CD4-positive, CD25-positive, alpha-beta regulatory T cell (primary cell): ENCODE data around the gene PPFIA4. TPM values are rescaled to one million over a fixed set of nuclear protein-coding genes. Genes with fewer than 3 reads are reported as not detected.

Experiments used
- ATAC-seq, 2 donors: fragments of 150-1000 bp; cut with Tn5 transposase; one replicate each; pipeline ENCODE4 v1.10.0; 2021; ENCODE audit warnings: low read depth in 2 of 2, moderate number of reproducible peaks in 2 of 2, moderate library complexity in 1 of 2
- DNase-seq, 3 donors: peaks; one replicate each; pipeline versions ENCODE4 v3.0.0 to v3.0.0-alpha.2; 2012 to 2022; ENCODE audit warnings: mixed read lengths in 1 of 3
- H3K27ac ChIP-seq: one replicate; pipeline ENCODE4 v1.7.0; 2013; ENCODE audit warnings: mild to moderate bottlenecking, low read length; ENCODE audit not compliant: insufficient read depth, poor library complexity, severe bottlenecking
- H3K27me3 ChIP-seq: one replicate; pipeline ENCODE4 v1.7.0; 2013; ENCODE audit warnings: low read length; ENCODE audit not compliant: control insufficient read depth, insufficient read depth
- H3K36me3 ChIP-seq: one replicate; pipeline ENCODE4 v1.7.0; 2013; ENCODE audit warnings: mild to moderate bottlenecking, low read length, moderate library complexity; ENCODE audit not compliant: control insufficient read depth, insufficient read depth
- H3K4me1 ChIP-seq: 2 replicates; pipeline ENCODE4 v1.7.0; 2013; ENCODE audit warnings: mild to moderate bottlenecking, low read length; ENCODE audit not compliant: insufficient read depth, control insufficient read depth, poor library complexity, severe bottlenecking
- H3K4me3 ChIP-seq: one replicate; pipeline ENCODE4 v1.7.0; 2013; ENCODE audit warnings: low read depth, mild to moderate bottlenecking, low read length, moderate library complexity
- H3K9me3 ChIP-seq, 2 experiments: 1 replicate in 1 of 2; 2 replicates in 1 of 2; pipeline ENCODE4 v1.7.0; 2013; ENCODE audit warnings: low read length in 2 of 2, mild to moderate bottlenecking in 1 of 2, moderate library complexity in 1 of 2; ENCODE audit not compliant: control insufficient read depth in 2 of 2
- H3K27ac Mint-ChIP-seq, 3 donors: one replicate each; pipeline ENCODE4 v1.8.0; 2020 to 2022; ENCODE audit warnings: mild to moderate bottlenecking in 3 of 3, mixed read lengths in 3 of 3, moderate library complexity in 2 of 3
- H3K27me3 Mint-ChIP-seq: one replicate; pipeline ENCODE4 v1.8.0; 2022; ENCODE audit warnings: mild to moderate bottlenecking, mixed read lengths
- H3K36me3 Mint-ChIP-seq: one replicate; pipeline ENCODE4 v1.8.0; 2020; ENCODE audit warnings: mixed read lengths
- H3K4me1 Mint-ChIP-seq, 4 donors: one replicate each; pipeline ENCODE4 v1.8.0; 2020 to 2022; ENCODE audit warnings: mixed read lengths in 4 of 4, mild to moderate bottlenecking in 1 of 4
- H3K4me3 Mint-ChIP-seq, 4 donors: one replicate each; pipeline ENCODE4 v1.8.0; 2020 to 2022; ENCODE audit warnings: mild to moderate bottlenecking in 4 of 4, mixed read lengths in 4 of 4, moderate library complexity in 3 of 4
- H3K9me3 Mint-ChIP-seq, 7 donors: one replicate each; pipeline ENCODE4 v1.8.0; 2020 to 2022; ENCODE audit warnings: mixed read lengths in 7 of 7, mild to moderate bottlenecking in 3 of 7, moderate library complexity in 2 of 7
- polyA plus RNA-seq, 4 donors: library from polyadenylated mRNA; unstranded; fragments of 300-500 nt; fragmentation: Illumina TruSeq; gene quantifications; one replicate each; pipeline ENCODE4 v1.2.3, GENCODE V29; 2021
- total RNA-seq: library from RNA; stranded (reverse); gene quantifications from one replicate; pipeline ENCODE4 v1.2.3, GENCODE V29; 2022

The PPFIA4 gene
- total and polyA plus RNA-seq, 5 donors from 2014 or later, result 0.96 TPM; not detected in 4

DNA sequence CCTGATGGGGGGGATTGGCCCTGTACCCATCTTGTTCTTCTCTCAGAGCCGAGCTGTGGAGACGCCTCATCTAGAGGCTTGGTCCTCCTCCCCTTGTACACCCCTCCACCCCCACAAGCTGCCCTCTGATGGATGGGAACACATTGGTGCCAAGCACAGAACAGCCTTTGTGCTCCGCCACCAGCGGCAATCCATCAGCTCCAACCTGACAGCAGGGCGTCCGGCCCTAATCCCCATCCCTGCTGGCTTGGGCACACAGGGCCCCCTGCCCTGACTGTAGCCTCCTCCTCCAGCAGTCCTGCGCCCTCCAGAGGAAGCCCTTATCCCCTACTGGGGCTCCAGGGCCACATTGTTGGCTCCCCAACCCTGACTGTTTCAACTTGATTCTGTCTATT, 63.4 kb downstream of the PPFIA4 start:
- Mint-ChIP-seq H3K27me3 (peaks cover 26% of the 10 kb centered on the region), H3K27ac (no peak overlapping the region), H3K4me3 (no peak overlapping the region), H3K36me3 (no peaks in the 10 kb centered on the region), H3K4me1 (no peaks in the 10 kb centered on the region), H3K9me3 (peaks cover 0 to 8% (median 3%) of the 10 kb centered on the region in 7 donors)
- ATAC-seq, result no peak
- DNase-seq, result no peak
- Histone ChIP-seq H3K36me3 (no peaks in the 10 kb centered on the region), H3K9me3 (peaks cover 0 to 5% of the 10 kb centered on the region in 2 experiments), H3K27me3 (no peaks in the 10 kb centered on the region), H3K4me1 (no peaks in the 10 kb centered on the region), H3K4me3 (no peak overlapping the region), H3K27ac (no peak overlapping the region)

DNA sequence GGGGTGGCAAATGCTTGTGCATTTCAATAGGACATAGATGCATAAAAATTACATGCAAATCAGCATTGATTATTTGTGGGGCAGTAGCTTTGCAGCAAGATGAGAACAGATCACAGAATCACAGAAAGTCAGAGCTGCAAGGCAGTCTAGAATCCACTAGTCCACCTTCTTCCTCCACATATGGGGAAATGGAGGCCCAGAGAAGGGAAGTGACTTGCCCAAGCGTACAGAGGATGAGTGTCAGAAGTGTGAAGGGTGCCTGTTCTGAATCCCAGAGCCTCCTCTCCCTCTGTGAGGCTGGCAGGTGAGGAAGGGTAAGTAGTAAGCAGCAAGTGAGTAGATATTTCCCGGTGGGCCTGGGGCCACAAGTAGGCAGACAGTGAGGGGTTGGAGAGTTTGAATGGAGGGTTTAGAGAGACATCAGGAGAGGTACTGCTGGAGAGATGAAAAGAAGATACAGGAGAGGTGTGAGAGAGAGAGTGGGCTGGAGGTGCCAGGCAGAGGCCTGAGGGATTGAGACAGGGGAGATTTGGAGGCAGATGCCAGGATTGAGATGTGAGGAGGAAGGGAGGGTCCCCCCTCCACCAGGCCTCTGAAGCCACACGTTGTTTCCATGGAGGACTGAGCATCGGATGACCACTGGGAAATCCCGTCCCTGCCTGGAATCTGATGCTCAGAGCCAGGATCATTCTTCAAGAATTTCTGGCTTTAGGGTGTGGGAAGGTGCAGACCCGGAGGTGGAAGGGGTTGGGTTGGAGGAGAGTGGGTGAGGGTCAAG, 64.3 kb downstream of the PPFIA4 start:
- Mint-ChIP-seq H3K9me3 (peaks cover 3 to 17% (median 10%) of the 10 kb centered on the region in 7 donors), H3K36me3 (no peaks in the 10 kb centered on the region), H3K27ac (no peak overlapping the region), H3K4me1 (no peaks in the 10 kb centered on the region), H3K4me3 (no peak overlapping the region), H3K27me3 (peaks cover 31% of the 10 kb centered on the region)
- no peak overlapping the region for H3K27ac ChIP-seq
- DNase-seq, result no peak
- H3K36me3 ChIP-seq, result no peaks in the 10 kb centered on the region
- H3K9me3 ChIP-seq, result peaks cover 9 to 14% of the 10 kb centered on the region in 2 experiments
- no peaks in the 10 kb centered on the region for H3K27me3 ChIP-seq
- H3K4me3 ChIP-seq, result no peak overlapping the region
- ATAC-seq, result no peak
- H3K4me1 ChIP-seq, result no peaks in the 10 kb centered on the region

DNA sequence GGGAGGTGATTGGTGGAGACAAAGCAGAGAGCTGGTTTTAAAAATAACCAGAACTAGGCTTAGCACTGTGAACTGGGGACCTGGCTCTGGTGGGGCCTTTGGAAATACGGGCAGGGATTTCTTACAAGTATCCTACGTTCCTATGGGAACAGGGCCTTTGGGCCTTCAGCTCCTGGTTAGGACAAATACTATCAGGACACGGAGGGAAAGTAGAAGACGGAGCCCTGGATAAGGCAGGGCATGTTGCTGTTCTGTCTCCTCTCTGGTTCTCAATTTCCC, 64.8 kb downstream of the PPFIA4 start:
- DNase-seq (no peak), ATAC-seq (no peak)
- Mint-ChIP-seq H3K36me3 (no peaks in the 10 kb centered on the region), H3K4me3 (no peak overlapping the region), H3K9me3 (peaks cover 3 to 22% (median 11%) of the 10 kb centered on the region in 7 donors), H3K4me1 (no peaks in the 10 kb centered on the region), H3K27me3 (peaks cover 31% of the 10 kb centered on the region), H3K27ac (no peak overlapping the region)
- Histone ChIP-seq H3K4me3 (no peak overlapping the region), H3K9me3 (peaks cover 13 to 16% of the 10 kb centered on the region in 2 experiments), H3K4me1 (no peaks in the 10 kb centered on the region), H3K36me3 (no peaks in the 10 kb centered on the region), H3K27ac (no peak overlapping the region), H3K27me3 (no peaks in the 10 kb centered on the region)

DNA sequence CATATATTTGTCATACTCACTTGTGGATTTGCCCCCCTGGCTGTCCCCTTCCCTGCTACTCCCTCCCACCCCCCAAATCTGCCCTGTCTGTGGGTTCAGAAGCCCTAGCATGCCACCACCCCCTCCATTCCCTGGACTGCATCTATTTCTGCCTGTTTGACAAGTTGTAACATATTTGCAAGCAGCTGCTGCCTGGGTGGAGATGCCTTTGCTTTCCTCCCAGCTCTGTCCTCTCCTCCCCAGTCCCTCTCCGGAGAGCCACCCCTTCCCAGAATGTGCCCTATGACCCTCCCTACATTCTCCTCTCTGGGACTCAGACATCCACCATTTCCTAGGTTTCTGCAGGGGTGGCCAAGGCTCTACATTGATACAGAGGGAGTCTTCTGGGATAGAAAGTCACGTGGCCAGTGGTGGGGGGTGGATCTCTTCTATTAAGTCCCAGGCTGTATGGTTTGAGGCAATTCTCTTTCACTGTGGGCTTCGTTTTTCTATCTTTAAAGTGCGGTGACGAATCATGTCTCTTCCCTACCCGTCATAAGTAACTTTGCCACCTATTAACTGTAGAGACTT, 65.6 kb downstream of the PPFIA4 start:
- H3K27me3 ChIP-seq, result peaks cover 2% of the 10 kb centered on the region
- H3K27me3 Mint-ChIP-seq, result peaks cover 31% of the 10 kb centered on the region
- H3K9me3 ChIP-seq, result peaks cover 16 to 18% of the 10 kb centered on the region in 2 experiments
- H3K36me3 ChIP-seq, result no peaks in the 10 kb centered on the region
- H3K27ac ChIP-seq, result no peak overlapping the region
- no peaks in the 10 kb centered on the region for H3K36me3 Mint-ChIP-seq
- H3K4me3 ChIP-seq, result no peak overlapping the region
- H3K4me1 ChIP-seq, result no peaks in the 10 kb centered on the region
- no peak for DNase-seq
- no peak overlapping the region for H3K4me3 Mint-ChIP-seq
- H3K4me1 Mint-ChIP-seq, result no peaks in the 10 kb centered on the region
- peaks cover 4 to 23% (median 12%) of the 10 kb centered on the region in 7 donors for H3K9me3 Mint-ChIP-seq
- no peak overlapping the region for H3K27ac Mint-ChIP-seq
- no peak for ATAC-seq

DNA sequence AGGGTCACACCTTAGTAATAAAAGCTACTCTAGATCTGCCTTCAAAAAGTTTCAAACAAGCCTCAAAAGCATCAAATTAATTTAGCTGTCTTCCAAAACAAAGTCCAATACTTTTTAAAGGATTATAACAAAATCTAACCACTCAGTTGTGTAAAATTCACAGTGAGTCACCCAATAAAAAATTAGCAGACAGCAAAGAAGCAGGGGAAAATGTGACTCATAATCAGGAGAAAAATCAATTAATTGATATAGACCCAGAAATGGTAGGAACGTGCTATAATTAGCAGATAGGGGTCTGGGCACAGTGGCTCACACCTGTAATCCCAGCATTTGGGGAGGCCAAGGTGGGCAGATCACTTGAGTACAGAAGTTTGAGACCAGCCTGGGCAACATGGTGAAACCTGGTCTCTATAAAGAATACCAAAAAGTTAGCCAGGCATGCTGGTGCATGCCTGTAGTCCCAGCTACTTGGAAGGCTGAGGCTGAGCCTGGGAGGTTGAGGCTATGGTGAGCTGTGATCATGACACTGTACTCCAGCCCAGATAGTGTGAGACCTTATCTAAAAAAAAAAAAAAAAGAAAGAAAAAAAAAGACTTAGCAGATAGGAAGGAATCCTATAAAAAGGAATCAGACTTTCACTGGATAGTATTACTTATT, 67.6 kb downstream of the PPFIA4 start:
- Mint-ChIP-seq H3K27ac (no peak overlapping the region), H3K27me3 (peaks cover 44% of the 10 kb centered on the region), H3K4me1 (no peaks in the 10 kb centered on the region), H3K9me3 (peaks cover 6 to 26% (median 12%) of the 10 kb centered on the region in 7 donors), H3K4me3 (no peak overlapping the region), H3K36me3 (no peaks in the 10 kb centered on the region)
- Histone ChIP-seq H3K27me3 (peaks cover 2% of the 10 kb centered on the region), H3K9me3 (peaks cover 16 to 18% of the 10 kb centered on the region in 2 experiments), H3K4me1 (no peaks in the 10 kb centered on the region), H3K27ac (no peak overlapping the region), H3K36me3 (no peaks in the 10 kb centered on the region), H3K4me3 (no peak overlapping the region)
- no peak for DNase-seq
- no peak for ATAC-seq

DNA sequence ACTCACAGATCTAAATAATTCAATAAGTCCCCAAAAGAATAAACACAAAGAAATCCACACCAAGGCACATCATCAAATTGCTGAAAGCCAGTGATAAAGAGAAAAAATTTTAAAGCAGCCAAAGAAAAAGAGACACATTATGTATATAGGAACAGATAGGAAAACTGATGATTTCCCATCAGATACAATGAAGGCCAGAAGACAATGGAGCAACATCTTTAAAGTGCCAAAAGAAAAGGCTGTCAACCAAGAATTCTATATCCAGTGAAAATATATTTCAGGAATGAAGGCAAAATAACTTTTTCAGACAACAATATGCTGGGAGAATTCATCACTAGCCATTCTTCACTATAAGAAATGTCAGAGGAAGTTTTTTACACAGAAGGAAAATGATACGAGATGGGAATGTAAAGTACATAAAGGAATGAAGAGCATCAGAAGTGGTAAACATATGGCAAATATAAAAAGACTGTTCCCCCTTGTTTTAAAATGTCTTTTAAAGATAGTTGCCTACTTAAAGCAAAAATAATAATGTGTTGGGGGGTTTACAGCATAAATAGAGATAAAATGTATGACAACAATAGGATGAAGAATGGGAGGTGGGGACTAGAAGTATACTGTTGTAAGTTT, 68.9 kb downstream of the PPFIA4 start:
- H3K4me1 ChIP-seq, result no peaks in the 10 kb centered on the region
- H3K4me3 Mint-ChIP-seq, result no peak overlapping the region
- H3K27me3 ChIP-seq, result peaks cover 2% of the 10 kb centered on the region
- ATAC-seq (no peak), DNase-seq (no peak)
- H3K36me3 ChIP-seq, result no peaks in the 10 kb centered on the region
- peaks cover 41% of the 10 kb centered on the region for H3K27me3 Mint-ChIP-seq
- H3K4me1 Mint-ChIP-seq, result no peaks in the 10 kb centered on the region
- peaks cover 6 to 26% (median 12%) of the 10 kb centered on the region in 7 donors for H3K9me3 Mint-ChIP-seq
- no peaks in the 10 kb centered on the region for H3K36me3 Mint-ChIP-seq
- no peak overlapping the region for H3K27ac ChIP-seq
- H3K27ac Mint-ChIP-seq, result no peak overlapping the region
- peaks cover 16 to 18% of the 10 kb centered on the region in 2 experiments for H3K9me3 ChIP-seq
- H3K4me3 ChIP-seq, result no peak overlapping the region

DNA sequence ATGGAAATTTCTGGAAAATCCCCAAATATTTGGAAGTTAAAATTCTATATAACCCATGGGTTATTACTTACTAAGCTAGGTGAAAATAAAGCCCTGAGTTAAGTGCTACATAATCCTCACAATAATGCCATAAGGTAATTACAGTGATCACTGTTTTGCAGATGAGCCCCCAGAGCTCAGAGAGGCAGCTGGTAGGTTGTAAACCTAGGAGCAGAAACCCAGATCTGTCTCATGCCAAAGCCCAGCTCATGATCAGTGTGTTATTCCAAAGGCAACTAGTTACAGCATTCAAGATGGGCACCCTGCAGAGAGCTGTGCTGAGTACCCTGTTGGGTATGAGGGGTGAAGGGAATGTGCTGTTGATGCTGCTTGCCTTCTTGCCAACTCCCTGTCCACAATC, 70.3 kb downstream of the PPFIA4 start:
- H3K27me3 ChIP-seq, result peaks cover 2% of the 10 kb centered on the region
- no peak for DNase-seq
- H3K4me3 Mint-ChIP-seq, result no peak overlapping the region
- H3K27ac Mint-ChIP-seq, result no peak overlapping the region
- no peak overlapping the region for H3K4me3 ChIP-seq
- no peak for ATAC-seq
- no peaks in the 10 kb centered on the region for H3K36me3 Mint-ChIP-seq
- H3K36me3 ChIP-seq, result no peaks in the 10 kb centered on the region
- peaks cover 41% of the 10 kb centered on the region for H3K27me3 Mint-ChIP-seq
- H3K4me1 Mint-ChIP-seq, result no peaks in the 10 kb centered on the region
- H3K27ac ChIP-seq, result no peak overlapping the region
- no peaks in the 10 kb centered on the region for H3K4me1 ChIP-seq
- H3K9me3 ChIP-seq, result peaks cover 16 to 18% of the 10 kb centered on the region in 2 experiments
- H3K9me3 Mint-ChIP-seq, result peaks cover 8 to 26% (median 12%) of the 10 kb centered on the region in 7 donors
